Tibial artery (tissue), 4 donors: ENCODE results near the gene MUTYH.

Experiments
- DNase-seq, 2 donors: peaks; one replicate each; pipeline ENCODE4 v3.0.0-alpha.2; 2019
- H3K27ac ChIP-seq, 2 donors: fragments of 200-600 bp; sonication (generic) in 1 of 2; 1 replicate in 1 of 2; 2 replicates in 1 of 2; pipeline ENCODE4 v1.5.1; 2018 to 2019; ENCODE audit warnings: mild to moderate bottlenecking in 1 of 2
- H3K27me3 ChIP-seq, 2 donors: fragments of 200-600 bp; sonication (generic) in 1 of 2; one replicate each; pipeline versions ENCODE4 v1.5.1 to v1.6.0; 2016 to 2019
- H3K36me3 ChIP-seq, 3 donors: fragments of 200-600 bp; sonication (generic) in 2 of 3; one replicate each; pipeline ENCODE4 v1.5.1; 2016 to 2019; ENCODE audit warnings: mild to moderate bottlenecking in 2 of 3
- H3K4me1 ChIP-seq, 4 donors: fragments of 200-600 bp; sonication (generic) in 2 of 4; 1 replicate in 3 of 4; 2 replicates in 1 of 4; pipeline ENCODE4 v1.5.1; 2016 to 2019
- H3K4me3 ChIP-seq, 2 donors: fragments of 200-600 bp; sonication (generic) in 1 of 2; 1 replicate in 1 of 2; 2 replicates in 1 of 2; pipeline ENCODE4 v1.5.1; 2018 to 2019; ENCODE audit warnings: mild to moderate bottlenecking in 2 of 2
- H3K9me3 ChIP-seq, 3 donors: fragments of 200-600 bp; sonication (generic) in 1 of 3; one replicate each; pipeline ENCODE4 v1.5.1; 2016 to 2019
- intact Hi-C: fragments of 100-400 bp; cut with DNase I; formaldehyde crosslinking; loops from one replicate; pipeline ENCODE4 v1.15.0; 2023; ENCODE audit warnings: low total_unique reads
- TF ChIP-seq, protein P1 (sequence below), 2 experiments: fragments of 200-600 bp in 1 of 2; fragments of 450-650 bp in 1 of 2; IDR thresholded peaks; one replicate each; pipeline ENCODE4 v1.5.1; 2017 to 2019; ENCODE audit warnings: antibody characterized with exemption in 2 of 2, mild to moderate bottlenecking in 1 of 2, moderate library complexity in 1 of 2

The MUTYH gene

DNA sequence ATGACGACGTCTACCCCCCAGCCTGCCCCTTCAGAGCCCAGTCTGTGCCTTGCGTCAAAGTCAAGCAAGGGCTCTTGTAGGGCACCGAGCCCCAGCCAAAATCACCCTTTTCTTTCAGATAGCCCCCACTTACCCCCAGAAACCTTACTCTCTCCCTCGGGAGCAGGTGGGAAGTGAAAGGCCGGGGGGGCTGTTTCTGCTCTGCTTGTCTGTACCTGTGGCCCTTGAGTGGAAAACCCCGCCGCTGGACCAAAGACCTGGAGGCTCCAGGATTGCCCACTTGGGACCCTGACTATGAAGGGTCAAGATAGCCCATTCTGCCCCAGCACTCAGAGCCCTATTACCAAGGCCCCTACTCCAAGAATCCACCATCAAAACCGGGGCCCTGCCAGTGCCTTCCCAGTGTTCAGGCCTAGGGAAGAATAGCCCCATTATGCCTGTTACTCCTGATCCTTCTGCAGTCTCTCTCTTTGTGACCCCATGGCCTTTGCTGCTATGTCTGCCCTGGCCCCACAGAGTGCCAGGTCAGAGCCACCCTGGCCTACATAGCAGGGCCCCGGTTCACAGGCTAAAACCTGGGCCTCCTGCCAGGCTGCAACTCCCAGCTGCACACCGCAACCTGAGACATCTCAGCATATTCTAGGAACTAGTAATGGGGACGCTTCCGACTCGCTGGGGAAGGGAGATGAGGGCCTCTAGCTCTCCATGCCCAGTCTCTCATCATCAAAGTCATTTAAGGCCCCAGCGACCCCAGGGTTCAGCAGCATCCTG lies 35.7 kb downstream of the MUTYH start:
- H3K27ac ChIP-seq: peak overlapping the region; percentile 84 to 92
- DNase-seq: peak; percentile 36 to 59
- intact Hi-C loops: loop anchor here (10.0 kb wide), 1 partner anchor 520 kb away; the partner anchor contains the start of gene BEST4
- H3K4me3 ChIP-seq: peak overlapping the region; percentile 63 to 65
- no peaks in the 10 kb centered on the region for H3K27me3 ChIP-seq
- H3K4me1 ChIP-seq: peaks cover 0 to 13% (median 8%) of the 10 kb centered on the region in 4 donors
- H3K9me3 ChIP-seq: no peaks in the 10 kb centered on the region
- H3K36me3 ChIP-seq: no peaks in the 10 kb centered on the region
- TF ChIP-seq, protein P1, sequence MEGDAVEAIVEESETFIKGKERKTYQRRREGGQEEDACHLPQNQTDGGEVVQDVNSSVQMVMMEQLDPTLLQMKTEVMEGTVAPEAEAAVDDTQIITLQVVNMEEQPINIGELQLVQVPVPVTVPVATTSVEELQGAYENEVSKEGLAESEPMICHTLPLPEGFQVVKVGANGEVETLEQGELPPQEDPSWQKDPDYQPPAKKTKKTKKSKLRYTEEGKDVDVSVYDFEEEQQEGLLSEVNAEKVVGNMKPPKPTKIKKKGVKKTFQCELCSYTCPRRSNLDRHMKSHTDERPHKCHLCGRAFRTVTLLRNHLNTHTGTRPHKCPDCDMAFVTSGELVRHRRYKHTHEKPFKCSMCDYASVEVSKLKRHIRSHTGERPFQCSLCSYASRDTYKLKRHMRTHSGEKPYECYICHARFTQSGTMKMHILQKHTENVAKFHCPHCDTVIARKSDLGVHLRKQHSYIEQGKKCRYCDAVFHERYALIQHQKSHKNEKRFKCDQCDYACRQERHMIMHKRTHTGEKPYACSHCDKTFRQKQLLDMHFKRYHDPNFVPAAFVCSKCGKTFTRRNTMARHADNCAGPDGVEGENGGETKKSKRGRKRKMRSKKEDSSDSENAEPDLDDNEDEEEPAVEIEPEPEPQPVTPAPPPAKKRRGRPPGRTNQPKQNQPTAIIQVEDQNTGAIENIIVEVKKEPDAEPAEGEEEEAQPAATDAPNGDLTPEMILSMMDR (IDR thresholded peaks at IDR 0.05): no peak

DNA sequence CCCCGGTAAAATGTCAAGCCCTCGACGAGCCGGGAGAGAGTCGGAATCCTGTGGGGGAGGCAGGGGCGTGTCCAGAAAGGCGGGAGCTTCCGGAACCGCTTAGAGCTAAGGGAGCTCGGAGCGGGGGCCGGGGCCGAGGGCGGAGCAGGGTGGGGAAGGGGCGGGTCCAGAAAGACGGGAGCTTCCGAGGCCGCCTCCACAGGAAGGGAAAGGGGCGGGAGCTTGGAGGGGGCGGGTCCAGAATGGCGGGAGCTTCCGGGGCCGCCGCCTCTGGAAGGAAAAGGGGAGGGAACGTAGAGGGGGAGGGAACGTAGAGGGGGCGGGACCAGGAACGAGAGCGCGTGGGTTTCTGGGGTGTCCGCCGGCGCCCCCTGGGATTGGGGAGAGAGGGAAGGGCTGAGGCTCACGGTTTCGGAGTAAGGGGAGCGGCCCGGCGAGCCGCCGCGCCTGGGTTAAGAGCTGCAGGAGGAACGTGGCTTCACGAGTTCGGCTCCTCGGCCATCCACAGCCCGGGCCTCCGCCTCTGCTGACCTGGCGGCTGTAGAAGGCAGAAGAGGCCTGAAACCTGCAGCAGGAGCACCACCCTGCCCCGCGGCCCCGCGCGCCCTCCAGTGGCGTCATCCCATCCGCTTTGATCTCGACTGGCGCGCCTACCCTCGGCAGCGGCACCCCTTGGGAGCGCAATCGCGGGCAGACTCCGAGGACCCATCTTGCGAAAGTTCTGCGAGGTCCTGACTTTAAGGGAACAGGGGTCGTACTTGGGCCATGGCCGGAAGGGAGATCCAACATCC lies 36.5 kb downstream of the MUTYH start:
- Histone ChIP-seq H3K4me1 (peaks cover 0 to 13% (median 8%) of the 10 kb centered on the region in 4 donors), H3K36me3 (no peaks in the 10 kb centered on the region), H3K27me3 (no peaks in the 10 kb centered on the region), H3K27ac (peak overlapping the region; percentile 84 to 92), H3K9me3 (no peaks in the 10 kb centered on the region), H3K4me3 (peak overlapping the region; percentile 63 to 65)
- TF ChIP-seq, protein P1 (IDR thresholded peaks at IDR 0.05): peak; percentile 49 to 62
- intact Hi-C loops: loop anchor here (10.0 kb wide), 1 partner anchor 519 kb away; the partner anchor contains the start of gene BEST4
- peak; percentile 98 to 99 for DNase-seq

DNA sequence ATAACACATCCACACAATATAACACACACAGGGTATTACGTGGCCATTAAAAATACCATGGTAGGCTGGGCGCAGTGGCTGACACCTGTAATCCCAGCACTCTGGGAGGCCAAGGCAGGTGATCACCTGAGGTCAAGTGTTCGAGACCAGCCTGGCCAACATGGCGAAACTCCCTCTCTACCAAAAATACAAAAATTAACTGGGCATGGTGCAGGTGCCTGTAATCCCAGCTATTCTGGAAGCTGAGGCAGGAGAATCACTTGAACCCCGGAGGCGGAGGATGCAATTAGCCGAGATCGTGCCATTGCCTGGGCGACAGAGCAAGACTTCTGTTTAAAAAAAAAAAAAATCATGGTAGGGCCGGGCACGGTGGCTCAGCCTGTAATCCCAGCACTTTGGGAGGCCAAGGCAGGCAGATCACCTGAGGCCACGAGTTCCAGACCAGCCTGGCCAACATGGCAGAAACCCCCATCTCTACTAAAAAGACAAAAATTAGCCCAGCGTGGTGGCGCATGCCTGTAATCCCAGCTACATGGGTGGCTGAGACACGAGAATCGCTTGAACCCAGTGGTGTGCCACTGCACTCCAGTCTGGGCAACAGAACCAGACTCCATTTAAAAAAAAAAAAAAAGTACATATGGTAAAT lies 37.6 kb downstream of the MUTYH start:
- peak overlapping the region; percentile 84 to 92 for H3K27ac ChIP-seq
- no peaks in the 10 kb centered on the region for H3K9me3 ChIP-seq
- no peaks in the 10 kb centered on the region for H3K27me3 ChIP-seq
- H3K4me3 ChIP-seq: peak overlapping the region; percentile 63 to 65
- H3K36me3 ChIP-seq: no peaks in the 10 kb centered on the region
- peaks cover 0 to 13% (median 8%) of the 10 kb centered on the region in 4 donors for H3K4me1 ChIP-seq
- intact Hi-C loops: loop anchor here (10.0 kb wide), 1 partner anchor 518 kb away; the partner anchor contains the start of gene BEST4
- DNase-seq: no peak
- TF ChIP-seq, protein P1 (IDR thresholded peaks at IDR 0.05): no peak

DNA sequence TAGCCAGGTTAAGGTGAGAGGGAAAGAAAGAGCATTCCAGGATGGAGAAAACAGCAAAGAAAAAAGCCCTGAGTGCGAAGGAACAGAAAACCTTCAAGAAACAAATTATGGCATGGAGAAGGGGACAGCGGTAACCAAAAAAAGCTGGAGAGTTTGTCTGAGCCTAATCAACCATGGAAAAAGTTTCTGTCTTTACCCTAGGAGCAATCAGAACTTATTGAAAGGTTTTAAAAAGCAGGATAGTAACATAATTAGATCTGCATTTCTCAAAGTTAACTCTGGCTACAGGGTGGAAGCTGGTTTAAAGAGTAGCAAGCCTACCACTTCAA lies 39.6 kb downstream of the MUTYH start:
- TF ChIP-seq, protein P1 (IDR thresholded peaks at IDR 0.05): no peak
- no peak for DNase-seq
- H3K36me3 ChIP-seq: no peaks in the 10 kb centered on the region
- no peak overlapping the region for H3K4me3 ChIP-seq
- H3K27ac ChIP-seq: no peak overlapping the region
- peaks cover 0 to 13% (median 8%) of the 10 kb centered on the region in 4 donors for H3K4me1 ChIP-seq
- intact Hi-C loops: loop anchor here (2.0 to 10.0 kb wide), 2 partner anchors 286 to 516 kb away; partner anchors contain the start of gene BEST4
- no peaks in the 10 kb centered on the region for H3K27me3 ChIP-seq
- no peaks in the 10 kb centered on the region for H3K9me3 ChIP-seq

DNA sequence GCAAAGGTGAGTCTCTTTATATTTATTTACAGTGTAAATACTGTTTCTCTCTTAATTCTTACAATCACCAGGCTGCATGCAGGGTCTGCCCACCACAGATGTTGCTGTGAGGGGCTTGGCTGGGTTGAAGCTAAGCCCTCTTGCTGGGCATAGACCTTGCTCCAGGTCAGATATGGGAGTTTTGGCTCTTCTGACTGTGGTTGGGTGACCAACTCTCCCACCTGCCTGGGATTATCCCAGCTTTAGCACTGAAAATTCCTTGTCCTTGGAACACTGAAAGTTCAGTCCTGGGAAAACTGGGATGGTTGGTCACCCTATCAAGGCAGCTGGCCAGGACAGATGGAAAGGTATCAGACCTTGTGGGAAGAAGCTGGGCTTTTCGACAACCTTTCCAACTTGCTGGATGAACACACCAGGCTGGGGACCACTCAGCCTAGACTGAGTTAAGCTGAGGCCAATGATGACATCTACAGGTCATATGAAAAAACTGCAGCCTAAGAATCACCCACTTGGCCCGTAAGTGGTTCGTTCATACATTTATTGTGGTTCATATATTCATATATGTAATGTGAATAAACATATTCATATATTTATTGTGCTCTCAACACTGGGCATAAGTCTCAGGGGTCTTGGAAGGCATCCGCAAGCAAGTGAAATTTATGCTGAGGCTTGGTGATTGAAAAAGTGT lies 40.1 kb downstream of the MUTYH start:
- Histone ChIP-seq H3K36me3 (no peaks in the 10 kb centered on the region), H3K4me1 (peaks cover 0 to 13% (median 8%) of the 10 kb centered on the region in 4 donors), H3K9me3 (no peaks in the 10 kb centered on the region), H3K27me3 (no peaks in the 10 kb centered on the region), H3K4me3 (no peak overlapping the region), H3K27ac (no peak overlapping the region)
- intact Hi-C loops: loop anchor here (2.0 to 10.0 kb wide), 2 partner anchors 285 to 515 kb away; partner anchors contain the start of gene BEST4
- peak in 1 of 2 donors; percentile 37 for DNase-seq
- TF ChIP-seq, protein P1 (IDR thresholded peaks at IDR 0.05): peak; percentile 67 to 68
